PC-3 (cell line): Measurements from ENCODE around the gene IL25. TPM values are rescaled to one million over a fixed set of nuclear protein-coding genes. Genes with fewer than 3 reads are reported as not detected.

Source experiments
- ATAC-seq: fragments of 200-7000 bp; cut with Tn5 transposase; 2 replicates; pipeline ENCODE4 v1.9.1; 2020; ENCODE audit warnings: mild to moderate bottlenecking, moderate library complexity
- BruUV-seq: library from RNA; stranded (reverse); fragments of 400-500 nt; replicated peaks from 2 replicates; lab custom pipeline; 2021; lab: Mats Ljungman, UMichigan
- CTCF ChIA-PET: fragments of 300-600 bp; sonication (Branson Sonifier 250); formaldehyde crosslinking; loops from one replicate; lab custom pipeline; 2022; ENCODE audit warnings: antibody characterized with exemption; lab: Charles Lee
- POLR2A ChIA-PET: fragments of 300-600 bp; sonication (Branson Sonifier 250); formaldehyde crosslinking; loops from one replicate; lab custom pipeline; 2022; ENCODE audit warnings: antibody characterized with exemption; ENCODE audit not compliant: unreplicated experiment; lab: Charles Lee
- DNase-seq: peaks from one replicate; pipeline ENCODE4 v3.0.0-alpha.2; 2015
- H2AFZ ChIP-seq: fragments of 300-600 bp; sonication (generic); 2 replicates; pipeline ENCODE4 v1.6.0; 2016; ENCODE audit warnings: antibody characterized with exemption, low read length
- H3F3A ChIP-seq: fragments of 300-600 bp; sonication (generic); one replicate; pipeline ENCODE4 v1.6.0; 2017; ENCODE audit warnings: antibody characterized with exemption, low read length, control low read depth, mild to moderate bottlenecking; ENCODE audit not compliant: unreplicated experiment
- H3K27ac ChIP-seq: fragments of 300-600 bp; sonication (generic); 2 replicates; pipeline ENCODE4 v1.5.1; 2016; ENCODE audit warnings: mild to moderate bottlenecking, low read length
- H3K27me3 ChIP-seq: fragments of 300-600 bp; sonication (generic); 2 replicates; pipeline ENCODE4 v1.6.1; 2016; ENCODE audit warnings: low read length, mixed read lengths
- H3K36me3 ChIP-seq: fragments of 300-600 bp; sonication (generic); 2 replicates; pipeline ENCODE4 v1.6.1; 2016; ENCODE audit warnings: low read depth, mixed run types, low read length, mixed read lengths
- H3K4me1 ChIP-seq: fragments of 300-600 bp; sonication (generic); 2 replicates; pipeline ENCODE4 v1.5.1; 2016; ENCODE audit warnings: low read length; ENCODE audit not compliant: insufficient read depth
- H3K4me2 ChIP-seq: fragments of 300-600 bp; sonication (generic); 2 replicates; pipeline ENCODE4 v1.6.0; 2016; ENCODE audit warnings: low read length
- H3K4me3 ChIP-seq: fragments of 300-600 bp; sonication (generic); 2 replicates; pipeline ENCODE4 v1.5.1; 2016; ENCODE audit warnings: mild to moderate bottlenecking, low read length, mixed read lengths
- H3K79me2 ChIP-seq: fragments of 300-600 bp; sonication (generic); 2 replicates; pipeline ENCODE4 v1.6.1; 2017; ENCODE audit warnings: low read length, mixed read lengths
- H3K9ac ChIP-seq: fragments of 300-600 bp; sonication (generic); 2 replicates; pipeline ENCODE4 v1.6.0; 2016; ENCODE audit warnings: mild to moderate bottlenecking, low read length
- H3K9me2 ChIP-seq: fragments of 300-600 bp; sonication (generic); replicated peaks from 2 replicates; pipeline ENCODE4 v1.6.1; 2016; ENCODE audit warnings: mixed run types, low read length, mixed read lengths
- H3K9me3 ChIP-seq: fragments of 300-600 bp; sonication (generic); 2 replicates; pipeline ENCODE4 v1.6.1; 2016; ENCODE audit warnings: low read length, mixed read lengths
- H4K20me1 ChIP-seq: fragments of 300-600 bp; sonication (generic); 2 replicates; pipeline ENCODE4 v1.6.1; 2016; ENCODE audit warnings: low read length, mixed read lengths
- EZH2 ChIP-seq: fragments of 300-600 bp; sonication (generic); IDR thresholded peaks from one replicate; pipeline ENCODE4 v1.6.1; 2017; ENCODE audit warnings: antibody characterized with exemption, mild to moderate bottlenecking, low read length; ENCODE audit not compliant: unreplicated experiment
- EZH2phosphoT487 ChIP-seq: fragments of 300-600 bp; sonication (generic); IDR thresholded peaks from 2 replicates; pipeline ENCODE4 v1.6.1; 2018; ENCODE audit warnings: mild to moderate bottlenecking, antibody characterized with exemption, low read length, borderline replicate concordance
- intact Hi-C: fragments of 100-400 bp; cut with micrococcal nuclease; formaldehyde crosslinking; loops from 2 replicates; pipeline ENCODE4 v1.9.0; 2023
- total RNA-seq: library from RNA; depleted of rRNA; stranded (reverse); fragments of >200 nt; gene quantifications from 2 replicates; pipeline ENCODE4 v1.2.3, GENCODE V29; 2014
- TF ChIP-seq, protein P1 (sequence below): fragments of 300-600 bp; sonication (generic); conservative IDR thresholded peaks from 2 replicates; pipeline ENCODE4 v1.5.1; 2017; ENCODE audit warnings: antibody characterized with exemption, low read depth, mild to moderate bottlenecking, low read length

The IL25 gene
- total RNA-seq, 1 experiment from 2014 or later: not detected

DNA sequence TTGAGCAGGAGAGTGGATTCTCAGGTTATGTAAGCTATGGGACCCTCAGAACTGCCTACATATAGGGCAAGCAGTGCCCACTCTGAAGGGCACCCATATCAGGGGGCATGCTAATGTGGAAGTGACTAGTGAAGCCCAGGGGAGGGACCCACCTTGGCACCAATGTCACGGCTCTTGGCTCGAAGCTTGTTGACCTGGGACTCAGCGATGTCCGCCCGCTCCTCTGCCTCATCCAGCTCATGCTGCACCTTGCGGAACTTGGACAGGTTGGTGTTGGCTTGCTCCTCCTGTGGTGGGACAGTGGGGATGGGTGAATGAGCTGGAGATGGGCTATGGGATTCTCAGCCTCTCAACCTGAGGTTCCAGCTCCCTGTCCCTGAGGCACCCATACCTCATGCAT is 9.7 kb downstream of the IL25 start:
- BruUV-seq: no TSS peak
- Histone ChIP-seq H3K4me1 (no peaks in the 10 kb centered on the region), H3K9ac (no peak overlapping the region), H3K9me3 (no peaks in the 10 kb centered on the region), H3K27ac (no peak overlapping the region), H3K4me3 (no peak overlapping the region), H3K27me3 (peaks cover 45% of the 10 kb centered on the region), H3F3A (no peaks in the 10 kb centered on the region), H3K4me2 (no peak overlapping the region), H3K79me2 (no peaks in the 10 kb centered on the region), H4K20me1 (no peaks in the 10 kb centered on the region), H3K9me2 (no peaks in the 10 kb centered on the region), H3K36me3 (no peaks in the 10 kb centered on the region), H2AFZ (no peak overlapping the region)
- ATAC-seq: no peak
- intact Hi-C loops: no loop called here
- TF ChIP-seq EZH2phosphoT487 (no peak), EZH2 (no peak)
- TF ChIP-seq, protein P1, sequence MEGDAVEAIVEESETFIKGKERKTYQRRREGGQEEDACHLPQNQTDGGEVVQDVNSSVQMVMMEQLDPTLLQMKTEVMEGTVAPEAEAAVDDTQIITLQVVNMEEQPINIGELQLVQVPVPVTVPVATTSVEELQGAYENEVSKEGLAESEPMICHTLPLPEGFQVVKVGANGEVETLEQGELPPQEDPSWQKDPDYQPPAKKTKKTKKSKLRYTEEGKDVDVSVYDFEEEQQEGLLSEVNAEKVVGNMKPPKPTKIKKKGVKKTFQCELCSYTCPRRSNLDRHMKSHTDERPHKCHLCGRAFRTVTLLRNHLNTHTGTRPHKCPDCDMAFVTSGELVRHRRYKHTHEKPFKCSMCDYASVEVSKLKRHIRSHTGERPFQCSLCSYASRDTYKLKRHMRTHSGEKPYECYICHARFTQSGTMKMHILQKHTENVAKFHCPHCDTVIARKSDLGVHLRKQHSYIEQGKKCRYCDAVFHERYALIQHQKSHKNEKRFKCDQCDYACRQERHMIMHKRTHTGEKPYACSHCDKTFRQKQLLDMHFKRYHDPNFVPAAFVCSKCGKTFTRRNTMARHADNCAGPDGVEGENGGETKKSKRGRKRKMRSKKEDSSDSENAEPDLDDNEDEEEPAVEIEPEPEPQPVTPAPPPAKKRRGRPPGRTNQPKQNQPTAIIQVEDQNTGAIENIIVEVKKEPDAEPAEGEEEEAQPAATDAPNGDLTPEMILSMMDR: no peak
- CTCF ChIA-PET: no interaction called here
- no peak for DNase-seq
- POLR2A ChIA-PET: no interaction called here

GRCh38 chr14:23382731-23383440 is 10.3 kb downstream of the IL25 start:
- Histone ChIP-seq H3K4me3 (no peak overlapping the region), H3K36me3 (no peaks in the 10 kb centered on the region), H2AFZ (no peak overlapping the region), H3K9ac (no peak overlapping the region), H3K9me2 (no peaks in the 10 kb centered on the region), H3K9me3 (no peaks in the 10 kb centered on the region), H4K20me1 (no peaks in the 10 kb centered on the region), H3K79me2 (no peaks in the 10 kb centered on the region), H3K4me1 (no peaks in the 10 kb centered on the region), H3K27ac (no peak overlapping the region), H3F3A (no peaks in the 10 kb centered on the region), H3K4me2 (no peak overlapping the region), H3K27me3 (peaks cover 51% of the 10 kb centered on the region)
- BruUV-seq: no TSS peak
- DNase-seq (no peak), ATAC-seq (no peak)
- intact Hi-C loops: no loop called here
- CTCF ChIA-PET: no interaction called here
- POLR2A ChIA-PET: no interaction called here
- TF ChIP-seq EZH2phosphoT487 (no peak), EZH2 (no peak)
- TF ChIP-seq, protein P1: no peak

GRCh38 chr14:23384364-23385080 is 11.9 kb downstream of the IL25 start:
- Histone ChIP-seq H3K27ac (no peak overlapping the region), H3K9me3 (no peaks in the 10 kb centered on the region), H3K36me3 (no peaks in the 10 kb centered on the region), H3F3A (no peaks in the 10 kb centered on the region), H3K4me1 (no peaks in the 10 kb centered on the region), H3K79me2 (no peaks in the 10 kb centered on the region), H3K4me3 (no peak overlapping the region), H4K20me1 (no peaks in the 10 kb centered on the region), H3K9me2 (no peaks in the 10 kb centered on the region), H3K9ac (no peak overlapping the region), H2AFZ (no peak overlapping the region), H3K4me2 (no peak overlapping the region), H3K27me3 (peaks cover 55% of the 10 kb centered on the region)
- ATAC-seq (no peak), DNase-seq (no peak)
- intact Hi-C loops: no loop called here
- ChIA-PET CTCF (no interaction called here), POLR2A (no interaction called here)
- BruUV-seq: no TSS peak
- no peak for TF ChIP-seq EZH2phosphoT487
- TF ChIP-seq EZH2: no peak
